Measurements from ENCODE around the gene RNF167. TPM values are rescaled to one million over a fixed set of nuclear protein-coding genes. Genes with fewer than 3 reads are reported as not detected.
"Not testable (repeated sequence)": the region's sequence is repeated elsewhere in the genome, so short reads cannot be mapped to it uniquely, and the experiment has no call there.

Gene RNF167
- total and polyA plus RNA-seq, 4 donors: 15.9 to 72.6 (median 24.4) TPM

DNA sequence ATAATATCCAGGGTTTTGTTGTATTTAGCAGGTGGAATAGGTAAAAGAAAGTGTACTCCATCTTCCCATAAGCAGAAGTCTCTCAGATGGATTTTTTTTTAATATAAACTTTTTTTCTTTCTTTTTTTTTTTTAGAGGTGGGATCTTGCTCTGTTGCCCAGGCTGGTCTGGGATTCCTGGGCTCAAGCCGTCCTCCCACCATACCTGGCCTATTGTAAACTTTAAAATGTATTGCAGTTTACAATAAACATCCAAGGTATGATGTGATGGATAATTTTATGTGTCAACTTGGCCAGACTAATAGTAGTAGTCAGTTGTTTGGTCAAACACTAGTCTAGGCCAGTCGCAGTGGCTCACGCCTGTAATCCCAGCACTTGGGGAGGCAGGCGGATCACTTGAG, 18.7 kb upstream of the RNF167 start:
- Histone ChIP-seq H3K4me1 (ENCODE audit: control insufficient read depth in 4 of 4, insufficient read depth in 4 of 4, low read length in 3 of 4) (peaks cover 3 to 22% (median 15%) of the 10 kb centered on the region in 4 donors), H3K9ac (ENCODE audit: low read depth in 1 of 2, low read length in 2 of 2) (no peak overlapping the region), H3K27me3 (ENCODE audit: control insufficient read depth in 4 of 4, insufficient read depth in 4 of 4, low read length in 3 of 4) (no peaks in the 10 kb centered on the region), H3K4me3 (ENCODE audit: low read depth in 1 of 3, low read length in 3 of 3) (no peak overlapping the region), H3K27ac (ENCODE audit: low read depth in 1 of 2, low read length in 2 of 2) (peak overlapping the region; percentile 92 to 95), H3K9me3 (ENCODE audit: control insufficient read depth in 4 of 4, low read length in 3 of 4) (no peaks in the 10 kb centered on the region), H3K36me3 (ENCODE audit: control insufficient read depth in 4 of 4, insufficient read depth in 3 of 4, low read depth in 1 of 4, low read length in 3 of 4) (no peaks in the 10 kb centered on the region)
- no peak for DNase-seq (ENCODE audit: low spot score)
- WGBS: 74% methylated on average over 4 of the region's 4 CpGs
- TF ChIP-seq HNF4A (conservative IDR thresholded peaks at IDR 0.05) (no peak), FOXA1 (IDR thresholded peaks at IDR 0.05) (no peak), RXRA (IDR thresholded peaks at IDR 0.05) (no peak), HNF4G (IDR thresholded peaks at IDR 0.05) (no peak), YY1 (IDR thresholded peaks at IDR 0.05) (no peak), FOXA2 (IDR thresholded peaks at IDR 0.05) (no peak), NR2F2 (IDR thresholded peaks at IDR 0.05) (no peak), SP1 (IDR thresholded peaks at IDR 0.05) (no peak)
- TF ChIP-seq, protein P1, sequence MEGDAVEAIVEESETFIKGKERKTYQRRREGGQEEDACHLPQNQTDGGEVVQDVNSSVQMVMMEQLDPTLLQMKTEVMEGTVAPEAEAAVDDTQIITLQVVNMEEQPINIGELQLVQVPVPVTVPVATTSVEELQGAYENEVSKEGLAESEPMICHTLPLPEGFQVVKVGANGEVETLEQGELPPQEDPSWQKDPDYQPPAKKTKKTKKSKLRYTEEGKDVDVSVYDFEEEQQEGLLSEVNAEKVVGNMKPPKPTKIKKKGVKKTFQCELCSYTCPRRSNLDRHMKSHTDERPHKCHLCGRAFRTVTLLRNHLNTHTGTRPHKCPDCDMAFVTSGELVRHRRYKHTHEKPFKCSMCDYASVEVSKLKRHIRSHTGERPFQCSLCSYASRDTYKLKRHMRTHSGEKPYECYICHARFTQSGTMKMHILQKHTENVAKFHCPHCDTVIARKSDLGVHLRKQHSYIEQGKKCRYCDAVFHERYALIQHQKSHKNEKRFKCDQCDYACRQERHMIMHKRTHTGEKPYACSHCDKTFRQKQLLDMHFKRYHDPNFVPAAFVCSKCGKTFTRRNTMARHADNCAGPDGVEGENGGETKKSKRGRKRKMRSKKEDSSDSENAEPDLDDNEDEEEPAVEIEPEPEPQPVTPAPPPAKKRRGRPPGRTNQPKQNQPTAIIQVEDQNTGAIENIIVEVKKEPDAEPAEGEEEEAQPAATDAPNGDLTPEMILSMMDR (IDR thresholded peaks at IDR 0.05; ENCODE audit: low read depth, low read length, missing input control): no peak
- TF ChIP-seq, protein P2, sequence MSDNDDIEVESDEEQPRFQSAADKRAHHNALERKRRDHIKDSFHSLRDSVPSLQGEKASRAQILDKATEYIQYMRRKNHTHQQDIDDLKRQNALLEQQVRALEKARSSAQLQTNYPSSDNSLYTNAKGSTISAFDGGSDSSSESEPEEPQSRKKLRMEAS (IDR thresholded peaks at IDR 0.05): no peak

DNA sequence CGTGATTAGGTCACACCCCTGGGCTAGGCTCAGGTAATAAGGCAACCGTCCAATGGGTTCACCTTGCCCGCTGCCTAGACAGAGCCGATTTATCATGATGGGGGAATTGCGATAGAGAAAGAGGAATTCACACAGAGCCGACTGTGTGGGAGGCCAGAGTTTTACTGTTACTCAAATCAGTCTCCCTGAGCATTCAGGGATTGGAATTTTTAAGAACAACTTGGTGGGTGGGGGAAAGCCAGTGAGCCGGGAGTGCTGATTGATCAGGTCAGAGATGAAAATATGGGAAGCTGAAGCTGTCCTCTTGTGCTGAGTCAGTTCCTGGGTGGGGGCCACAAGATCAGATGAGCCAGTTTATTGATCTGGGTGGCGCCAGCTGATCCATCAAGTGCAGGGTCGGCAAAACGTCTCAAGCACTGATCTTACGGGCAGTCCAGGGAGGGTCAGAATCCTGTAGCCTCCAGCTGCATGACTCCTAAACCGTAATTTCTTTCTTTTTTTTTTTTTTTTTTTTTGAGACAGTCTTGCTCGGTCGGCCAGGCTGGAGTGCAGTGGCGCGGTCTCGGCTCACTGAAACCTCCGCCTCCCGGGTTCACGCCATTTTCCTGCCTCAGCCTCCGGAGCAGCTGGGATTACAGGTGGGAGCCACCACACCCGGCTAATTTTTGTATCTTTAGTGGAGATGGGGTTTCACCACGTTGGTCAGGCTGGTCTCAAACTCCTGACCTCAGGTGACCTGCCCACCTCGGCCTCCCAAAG, 13.3 kb upstream of the RNF167 start:
- 82% methylated on average over 24 of the region's 24 CpGs for WGBS
- H3K9me3 ChIP-seq (ENCODE audit: control insufficient read depth in 4 of 4, low read length in 3 of 4); DNase-seq (ENCODE audit: low spot score); H3K9ac ChIP-seq (ENCODE audit: low read depth in 1 of 2, low read length in 2 of 2); H3K4me1 ChIP-seq (ENCODE audit: control insufficient read depth in 4 of 4, insufficient read depth in 4 of 4, low read length in 3 of 4); H3K27me3 ChIP-seq (ENCODE audit: control insufficient read depth in 4 of 4, insufficient read depth in 4 of 4, low read length in 3 of 4); H3K27ac ChIP-seq (ENCODE audit: low read depth in 1 of 2, low read length in 2 of 2); H3K4me3 ChIP-seq (ENCODE audit: low read depth in 1 of 3, low read length in 3 of 3); H3K36me3 ChIP-seq (ENCODE audit: control insufficient read depth in 4 of 4, insufficient read depth in 3 of 4, low read depth in 1 of 4, low read length in 3 of 4): not testable (repeated sequence)

DNA sequence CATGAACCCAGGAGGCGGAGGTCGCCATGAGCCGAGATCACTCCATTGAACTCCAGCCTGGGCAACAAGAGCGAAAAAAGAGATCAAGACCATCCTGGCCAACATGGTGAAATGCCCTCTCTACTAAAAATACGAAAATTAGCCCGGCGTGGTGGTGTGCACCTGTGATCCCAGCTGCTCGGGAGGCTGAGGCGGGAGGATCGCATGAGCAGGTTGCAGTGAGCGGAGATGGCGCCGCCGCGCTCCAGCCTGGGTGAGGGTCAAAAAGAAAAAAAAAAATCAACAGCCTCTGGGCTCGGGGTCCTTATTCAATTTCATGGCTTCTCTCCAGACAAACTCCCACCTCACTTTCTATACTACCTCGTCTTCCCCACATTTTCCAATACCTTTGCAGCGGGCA, 11.2 kb upstream of the RNF167 start:
- no peak for TF ChIP-seq FOXA1 (IDR thresholded peaks at IDR 0.05)
- no peak for TF ChIP-seq GABPA (IDR thresholded peaks at IDR 0.05 in 1 of 2, conservative IDR thresholded peaks at IDR 0.05 in 1 of 2)
- TF ChIP-seq EGR1 (IDR thresholded peaks at IDR 0.05; ENCODE audit: low read depth in 2 of 2): no peak
- no peak for TF ChIP-seq YY1 (IDR thresholded peaks at IDR 0.05)
- TF ChIP-seq, protein P3, sequence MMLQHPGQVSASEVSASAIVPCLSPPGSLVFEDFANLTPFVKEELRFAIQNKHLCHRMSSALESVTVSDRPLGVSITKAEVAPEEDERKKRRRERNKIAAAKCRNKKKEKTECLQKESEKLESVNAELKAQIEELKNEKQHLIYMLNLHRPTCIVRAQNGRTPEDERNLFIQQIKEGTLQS (IDR thresholded peaks at IDR 0.05): no peak
- TF ChIP-seq, protein P2 (IDR thresholded peaks at IDR 0.05): no peak
- TF ChIP-seq SP1 (IDR thresholded peaks at IDR 0.05): no peak
- TF ChIP-seq HNF4G (IDR thresholded peaks at IDR 0.05): no peak
- TF ChIP-seq, protein P4, sequence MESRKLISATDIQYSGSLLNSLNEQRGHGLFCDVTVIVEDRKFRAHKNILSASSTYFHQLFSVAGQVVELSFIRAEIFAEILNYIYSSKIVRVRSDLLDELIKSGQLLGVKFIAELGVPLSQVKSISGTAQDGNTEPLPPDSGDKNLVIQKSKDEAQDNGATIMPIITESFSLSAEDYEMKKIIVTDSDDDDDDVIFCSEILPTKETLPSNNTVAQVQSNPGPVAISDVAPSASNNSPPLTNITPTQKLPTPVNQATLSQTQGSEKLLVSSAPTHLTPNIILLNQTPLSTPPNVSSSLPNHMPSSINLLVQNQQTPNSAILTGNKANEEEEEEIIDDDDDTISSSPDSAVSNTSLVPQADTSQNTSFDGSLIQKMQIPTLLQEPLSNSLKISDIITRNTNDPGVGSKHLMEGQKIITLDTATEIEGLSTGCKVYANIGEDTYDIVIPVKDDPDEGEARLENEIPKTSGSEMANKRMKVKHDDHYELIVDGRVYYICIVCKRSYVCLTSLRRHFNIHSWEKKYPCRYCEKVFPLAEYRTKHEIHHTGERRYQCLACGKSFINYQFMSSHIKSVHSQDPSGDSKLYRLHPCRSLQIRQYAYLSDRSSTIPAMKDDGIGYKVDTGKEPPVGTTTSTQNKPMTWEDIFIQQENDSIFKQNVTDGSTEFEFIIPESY (IDR thresholded peaks at IDR 0.05): no peak
- TF ChIP-seq, protein P5, sequence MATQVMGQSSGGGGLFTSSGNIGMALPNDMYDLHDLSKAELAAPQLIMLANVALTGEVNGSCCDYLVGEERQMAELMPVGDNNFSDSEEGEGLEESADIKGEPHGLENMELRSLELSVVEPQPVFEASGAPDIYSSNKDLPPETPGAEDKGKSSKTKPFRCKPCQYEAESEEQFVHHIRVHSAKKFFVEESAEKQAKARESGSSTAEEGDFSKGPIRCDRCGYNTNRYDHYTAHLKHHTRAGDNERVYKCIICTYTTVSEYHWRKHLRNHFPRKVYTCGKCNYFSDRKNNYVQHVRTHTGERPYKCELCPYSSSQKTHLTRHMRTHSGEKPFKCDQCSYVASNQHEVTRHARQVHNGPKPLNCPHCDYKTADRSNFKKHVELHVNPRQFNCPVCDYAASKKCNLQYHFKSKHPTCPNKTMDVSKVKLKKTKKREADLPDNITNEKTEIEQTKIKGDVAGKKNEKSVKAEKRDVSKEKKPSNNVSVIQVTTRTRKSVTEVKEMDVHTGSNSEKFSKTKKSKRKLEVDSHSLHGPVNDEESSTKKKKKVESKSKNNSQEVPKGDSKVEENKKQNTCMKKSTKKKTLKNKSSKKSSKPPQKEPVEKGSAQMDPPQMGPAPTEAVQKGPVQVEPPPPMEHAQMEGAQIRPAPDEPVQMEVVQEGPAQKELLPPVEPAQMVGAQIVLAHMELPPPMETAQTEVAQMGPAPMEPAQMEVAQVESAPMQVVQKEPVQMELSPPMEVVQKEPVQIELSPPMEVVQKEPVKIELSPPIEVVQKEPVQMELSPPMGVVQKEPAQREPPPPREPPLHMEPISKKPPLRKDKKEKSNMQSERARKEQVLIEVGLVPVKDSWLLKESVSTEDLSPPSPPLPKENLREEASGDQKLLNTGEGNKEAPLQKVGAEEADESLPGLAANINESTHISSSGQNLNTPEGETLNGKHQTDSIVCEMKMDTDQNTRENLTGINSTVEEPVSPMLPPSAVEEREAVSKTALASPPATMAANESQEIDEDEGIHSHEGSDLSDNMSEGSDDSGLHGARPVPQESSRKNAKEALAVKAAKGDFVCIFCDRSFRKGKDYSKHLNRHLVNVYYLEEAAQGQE (IDR thresholded peaks at IDR 0.05): no peak
- no peak for TF ChIP-seq TAF1 (conservative IDR thresholded peaks at IDR 0.05)
- WGBS: 98% methylated on average over 18 of the region's 18 CpGs
- Histone ChIP-seq H3K27me3 (ENCODE audit: control insufficient read depth in 4 of 4, insufficient read depth in 4 of 4, low read length in 3 of 4) (no peaks in the 10 kb centered on the region), H3K9me3 (ENCODE audit: control insufficient read depth in 4 of 4, low read length in 3 of 4) (no peaks in the 10 kb centered on the region), H3K36me3 (ENCODE audit: control insufficient read depth in 4 of 4, insufficient read depth in 3 of 4, low read depth in 1 of 4, low read length in 3 of 4) (peaks cover 0 to 6% (median 0%) of the 10 kb centered on the region in 4 donors), H3K9ac (ENCODE audit: low read depth in 1 of 2, low read length in 2 of 2) (no peak overlapping the region), H3K27ac (ENCODE audit: low read depth in 1 of 2, low read length in 2 of 2) (no peak overlapping the region), H3K4me1 (ENCODE audit: control insufficient read depth in 4 of 4, insufficient read depth in 4 of 4, low read length in 3 of 4) (peaks cover 0 to under 1% (median under 1%) of the 10 kb centered on the region in 4 donors), H3K4me3 (ENCODE audit: low read depth in 1 of 3, low read length in 3 of 3) (no peak overlapping the region)
- DNase-seq (ENCODE audit: low spot score): no peak

Measured in liver (tissue), 9 donors.